PC-9 (cell line): ENCODE results near the gene CEP162.

Source experiments
- EZH2 ChIP-seq: fragments of 200-600 bp; sonication (generic); IDR thresholded peaks from 2 replicates; pipeline ENCODE4 v1.8.0; 2017; ENCODE audit warnings: antibody characterized with exemption, low read depth
- TF ChIP-seq, protein P1 (sequence below): fragments of 200-600 bp; sonication (generic); conservative IDR thresholded peaks from 2 replicates; pipeline ENCODE4 v1.6.1; 2017; ENCODE audit warnings: mixed run types, antibody characterized with exemption, mild to moderate bottlenecking, moderate library complexity

DNA sequence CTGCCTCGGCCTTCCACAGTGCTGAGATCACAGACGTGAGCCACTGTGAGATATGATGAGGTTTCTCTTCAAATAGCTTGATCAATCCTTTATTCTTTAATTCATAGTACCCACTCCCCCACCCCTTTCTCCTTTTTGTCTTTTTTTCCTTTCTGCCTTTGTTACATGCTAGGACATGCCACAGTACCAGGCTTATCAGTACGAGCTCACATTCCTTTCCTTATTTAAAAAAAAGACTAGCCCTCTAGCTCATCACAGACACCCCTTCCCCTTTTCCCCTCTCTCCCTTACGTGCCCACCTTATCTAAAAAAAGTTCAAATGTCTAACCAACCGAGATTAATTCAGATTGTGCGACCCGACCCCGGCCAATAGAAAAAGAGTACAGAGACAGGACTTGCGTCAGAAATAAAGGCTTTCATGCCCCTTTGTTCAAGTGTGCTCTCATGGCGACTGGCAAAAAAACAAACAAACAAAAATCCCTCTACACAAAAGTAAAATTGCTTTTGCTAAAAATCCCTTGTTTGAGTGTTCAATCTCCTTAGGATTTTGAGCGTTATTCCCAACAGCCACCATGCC, 144.7 kb downstream of the CEP162 start:
- TF ChIP-seq, protein P1, sequence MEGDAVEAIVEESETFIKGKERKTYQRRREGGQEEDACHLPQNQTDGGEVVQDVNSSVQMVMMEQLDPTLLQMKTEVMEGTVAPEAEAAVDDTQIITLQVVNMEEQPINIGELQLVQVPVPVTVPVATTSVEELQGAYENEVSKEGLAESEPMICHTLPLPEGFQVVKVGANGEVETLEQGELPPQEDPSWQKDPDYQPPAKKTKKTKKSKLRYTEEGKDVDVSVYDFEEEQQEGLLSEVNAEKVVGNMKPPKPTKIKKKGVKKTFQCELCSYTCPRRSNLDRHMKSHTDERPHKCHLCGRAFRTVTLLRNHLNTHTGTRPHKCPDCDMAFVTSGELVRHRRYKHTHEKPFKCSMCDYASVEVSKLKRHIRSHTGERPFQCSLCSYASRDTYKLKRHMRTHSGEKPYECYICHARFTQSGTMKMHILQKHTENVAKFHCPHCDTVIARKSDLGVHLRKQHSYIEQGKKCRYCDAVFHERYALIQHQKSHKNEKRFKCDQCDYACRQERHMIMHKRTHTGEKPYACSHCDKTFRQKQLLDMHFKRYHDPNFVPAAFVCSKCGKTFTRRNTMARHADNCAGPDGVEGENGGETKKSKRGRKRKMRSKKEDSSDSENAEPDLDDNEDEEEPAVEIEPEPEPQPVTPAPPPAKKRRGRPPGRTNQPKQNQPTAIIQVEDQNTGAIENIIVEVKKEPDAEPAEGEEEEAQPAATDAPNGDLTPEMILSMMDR: no peak
- TF ChIP-seq EZH2: no peak
